ENCODE measurements around the gene PALD1. TPM values are rescaled to one million over a fixed set of nuclear protein-coding genes. Genes with fewer than 3 reads are reported as not detected.

PALD1 gene
- total RNA-seq, 3 donors from 2014 or later (not counting 1 experiment from before 2014, with no cell fraction given) = 0.21 TPM; not detected in 2

- no peaks in the 10 kb centered on the region for H3K36me3 Mint-ChIP-seq
- DNase-seq = peak in 1 of 2 donors; percentile 48
- H3K4me1 Mint-ChIP-seq = no peaks in the 10 kb centered on the region
- no peaks in the 10 kb centered on the region for H3K27me3 ChIP-seq (ENCODE audit: control insufficient read depth, insufficient read depth, low read length)
- no peak overlapping the region for H3K27ac Mint-ChIP-seq
- peaks cover 9% of the 10 kb centered on the region for H3K4me1 ChIP-seq (ENCODE audit: control insufficient read depth, insufficient read depth, low read length)
- H3K27ac ChIP-seq (ENCODE audit: low read length) = no peak overlapping the region
- H3K4me3 ChIP-seq (ENCODE audit: low read length) = no peak overlapping the region
- no peaks in the 10 kb centered on the region for H3K36me3 ChIP-seq (ENCODE audit: control insufficient read depth, insufficient read depth, low read length)
- no peak overlapping the region for H3K4me3 Mint-ChIP-seq
- H3K27me3 Mint-ChIP-seq (ENCODE audit: low read depth in 2 of 2) = peaks cover 0 to 4% of the 10 kb centered on the region in 2 donors
- TF ChIP-seq CTCF (IDR thresholded peaks at IDR 0.05) = peak; percentile 18
- no peaks in the 10 kb centered on the region for H3K9me3 Mint-ChIP-seq
- intact Hi-C loops (cut with micrococcal nuclease) = loop anchor here (1.0 kb wide), 1 partner anchor 79 kb away; no protein-coding TSS in a partner anchor
- 82% methylated on average over 17 of the region's 17 CpGs for WGBS (ENCODE audit: insufficient coverage)
- H3K9me3 ChIP-seq (ENCODE audit: control insufficient read depth, insufficient read depth, low read length) = no peaks in the 10 kb centered on the region
- ATAC-seq = peak in 2 of 3 donors; percentile 15 to 53
Measured at GRCh38 chr10:70540089-70540788, 61.7 kb downstream of the PALD1 start.

DNA sequence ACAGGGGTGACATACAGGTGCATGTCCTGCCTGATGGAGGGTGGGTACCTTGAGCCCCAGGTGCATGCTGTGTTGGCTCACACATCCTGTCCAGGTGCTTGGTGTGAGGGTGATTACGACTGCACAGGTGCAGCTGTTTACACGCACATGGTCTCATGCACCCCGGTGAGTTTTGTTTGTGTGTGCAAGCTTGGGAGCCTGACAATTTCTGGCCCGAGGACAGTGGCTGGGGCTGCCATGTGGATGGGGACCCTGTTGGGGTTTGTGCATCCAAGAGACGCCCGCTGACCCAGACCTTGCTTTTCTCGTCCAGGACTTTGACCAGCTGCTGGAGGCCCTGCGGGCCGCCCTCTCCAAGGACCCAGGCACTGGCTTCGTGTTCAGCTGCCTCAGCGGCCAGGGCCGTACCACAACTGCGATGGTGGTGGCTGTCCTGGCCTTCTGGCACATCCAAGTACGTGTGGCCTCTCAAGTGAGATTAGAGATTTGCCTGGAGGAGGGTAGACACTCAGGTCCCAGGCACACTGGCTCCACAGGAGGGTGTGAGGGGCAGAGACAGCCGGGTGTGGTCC, 62.3 kb downstream of the PALD1 start:
- no peaks in the 10 kb centered on the region for H3K4me1 Mint-ChIP-seq
- Histone ChIP-seq H3K9me3 (ENCODE audit: control insufficient read depth, insufficient read depth, low read length) (no peaks in the 10 kb centered on the region), H3K4me3 (ENCODE audit: low read length) (no peak overlapping the region), H3K27me3 (ENCODE audit: control insufficient read depth, insufficient read depth, low read length) (no peaks in the 10 kb centered on the region), H3K36me3 (ENCODE audit: control insufficient read depth, insufficient read depth, low read length) (no peaks in the 10 kb centered on the region), H3K4me1 (ENCODE audit: control insufficient read depth, insufficient read depth, low read length) (peaks cover 9% of the 10 kb centered on the region), H3K27ac (ENCODE audit: low read length) (no peak overlapping the region)
- no peaks in the 10 kb centered on the region for H3K9me3 Mint-ChIP-seq
- DNase-seq = no peak
- no peaks in the 10 kb centered on the region for H3K36me3 Mint-ChIP-seq
- TF ChIP-seq CTCF (IDR thresholded peaks at IDR 0.05) = no peak
- 85% methylated on average over 15 of the region's 15 CpGs for WGBS (ENCODE audit: insufficient coverage)
- ATAC-seq = no peak
- H3K4me3 Mint-ChIP-seq = no peak overlapping the region
- H3K27me3 Mint-ChIP-seq (ENCODE audit: low read depth in 2 of 2) = peaks cover 0 to 4% of the 10 kb centered on the region in 2 donors
- no peak overlapping the region for H3K27ac Mint-ChIP-seq
- intact Hi-C loops (cut with micrococcal nuclease) = loop anchor here (1.0 kb wide), 1 partner anchor 80 kb away; no protein-coding TSS in a partner anchor

DNA sequence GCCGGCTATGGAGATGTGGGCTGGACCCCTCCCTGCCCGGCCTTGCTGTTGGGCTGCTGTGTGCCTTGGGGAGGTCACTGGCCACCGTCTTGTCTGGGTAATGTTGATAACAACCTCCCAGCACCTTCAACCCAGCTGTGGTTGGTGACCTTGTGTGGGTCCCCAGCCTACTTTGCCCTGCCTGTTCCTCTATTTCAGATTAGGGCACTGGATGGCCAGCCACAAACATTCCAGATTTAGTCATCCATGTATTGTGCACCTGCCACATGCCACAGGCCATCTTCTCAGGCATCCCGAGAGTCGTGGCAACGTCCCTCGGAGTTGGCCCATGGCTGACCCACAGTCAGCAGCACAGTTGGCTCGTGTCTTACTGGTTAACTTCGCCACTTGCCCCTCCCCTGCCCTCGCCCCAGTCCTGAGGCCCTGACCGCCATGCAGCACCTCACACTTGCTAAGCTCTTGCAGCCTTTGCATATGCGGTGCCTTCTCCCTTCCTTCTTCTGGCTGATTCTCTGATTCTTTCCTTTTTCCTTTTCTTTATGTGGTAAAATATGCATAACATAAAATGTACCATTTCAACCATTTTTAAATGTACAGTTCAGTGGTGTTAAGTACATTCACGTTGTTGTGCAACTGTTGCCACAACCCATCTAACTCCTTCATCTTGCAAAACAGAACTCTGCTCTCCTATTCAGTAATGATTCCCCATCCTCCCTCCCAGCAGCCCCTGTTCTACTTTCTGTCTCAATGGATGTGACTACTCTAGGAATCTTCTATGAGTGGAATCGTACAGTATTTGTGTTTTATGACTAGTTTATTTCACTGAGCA, 63.4 kb downstream of the PALD1 start:
- Histone ChIP-seq H3K27me3 (ENCODE audit: control insufficient read depth, insufficient read depth, low read length) (no peaks in the 10 kb centered on the region), H3K4me1 (ENCODE audit: control insufficient read depth, insufficient read depth, low read length) (peaks cover 9% of the 10 kb centered on the region), H3K9me3 (ENCODE audit: control insufficient read depth, insufficient read depth, low read length) (no peaks in the 10 kb centered on the region), H3K27ac (ENCODE audit: low read length) (no peak overlapping the region), H3K36me3 (ENCODE audit: control insufficient read depth, insufficient read depth, low read length) (no peaks in the 10 kb centered on the region), H3K4me3 (ENCODE audit: low read length) (no peak overlapping the region)
- intact Hi-C loops (cut with micrococcal nuclease) = no loop called here
- H3K27ac Mint-ChIP-seq = no peak overlapping the region
- H3K4me1 Mint-ChIP-seq = no peaks in the 10 kb centered on the region
- H3K9me3 Mint-ChIP-seq = no peaks in the 10 kb centered on the region
- no peak overlapping the region for H3K4me3 Mint-ChIP-seq
- H3K36me3 Mint-ChIP-seq = no peaks in the 10 kb centered on the region
- ATAC-seq (no peak), DNase-seq (no peak)
- 86% methylated on average over 13 of the region's 14 CpGs for WGBS (ENCODE audit: insufficient coverage)
- H3K27me3 Mint-ChIP-seq (ENCODE audit: low read depth in 2 of 2) = peaks cover 0 to 4% of the 10 kb centered on the region in 2 donors
- no peak for TF ChIP-seq CTCF (IDR thresholded peaks at IDR 0.05)

Measured in natural killer cell (primary cell).